Measurements from ENCODE around the gene SATB2. TPM values are rescaled to one million over a fixed set of nuclear protein-coding genes. Genes with fewer than 3 reads are reported as not detected.

Gene SATB2
- total RNA-seq, 1 experiment from 2014 or later, result 22.1 TPM

DNA sequence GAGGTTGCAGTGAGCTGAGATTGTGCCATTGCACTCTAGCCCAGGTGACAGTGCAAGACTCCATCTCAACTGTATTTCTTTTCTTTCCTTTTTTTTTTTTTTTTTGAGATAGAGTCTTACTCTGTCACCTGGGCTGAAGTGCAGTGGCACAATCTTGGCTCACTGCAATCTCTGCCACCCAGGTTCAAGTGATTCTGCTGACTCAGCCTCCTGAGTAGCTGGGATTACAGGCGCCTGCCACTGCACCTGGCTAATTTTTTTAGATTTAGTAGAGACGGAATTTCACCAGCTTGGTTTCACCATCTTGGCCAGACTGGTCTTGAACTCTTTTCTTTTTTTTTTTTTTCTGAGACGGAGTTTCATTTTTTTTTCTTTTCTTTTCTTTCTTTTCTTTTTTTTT is 41.3 kb upstream of the SATB2 start (continued):
- TF ChIP-seq, protein P1, sequence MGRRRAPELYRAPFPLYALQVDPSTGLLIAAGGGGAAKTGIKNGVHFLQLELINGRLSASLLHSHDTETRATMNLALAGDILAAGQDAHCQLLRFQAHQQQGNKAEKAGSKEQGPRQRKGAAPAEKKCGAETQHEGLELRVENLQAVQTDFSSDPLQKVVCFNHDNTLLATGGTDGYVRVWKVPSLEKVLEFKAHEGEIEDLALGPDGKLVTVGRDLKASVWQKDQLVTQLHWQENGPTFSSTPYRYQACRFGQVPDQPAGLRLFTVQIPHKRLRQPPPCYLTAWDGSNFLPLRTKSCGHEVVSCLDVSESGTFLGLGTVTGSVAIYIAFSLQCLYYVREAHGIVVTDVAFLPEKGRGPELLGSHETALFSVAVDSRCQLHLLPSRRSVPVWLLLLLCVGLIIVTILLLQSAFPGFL (CRISPR knock-in tag; IDR thresholded peaks at IDR 0.05; ENCODE audit: borderline replicate concordance), result no peak
- TF ChIP-seq GABPB1 (CRISPR knock-in tag; IDR thresholded peaks at IDR 0.05) (no peak), ZNF416 (CRISPR knock-in tag; IDR thresholded peaks at IDR 0.05) (no peak)
- TF ChIP-seq, protein P2, sequence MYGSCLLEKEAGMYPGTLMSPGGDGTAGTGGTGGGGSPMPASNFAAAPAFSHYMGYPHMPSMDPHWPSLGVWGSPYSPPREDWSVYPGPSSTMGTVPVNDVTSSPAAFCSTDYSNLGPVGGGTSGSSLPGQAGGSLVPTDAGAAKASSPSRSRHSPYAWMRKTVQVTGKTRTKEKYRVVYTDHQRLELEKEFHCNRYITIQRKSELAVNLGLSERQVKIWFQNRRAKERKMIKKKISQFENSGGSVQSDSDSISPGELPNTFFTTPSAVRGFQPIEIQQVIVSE (CRISPR knock-in tag; IDR thresholded peaks at IDR 0.05; ENCODE audit: borderline replicate concordance), result no peak

GRCh38 chr2:199495147-199495546 is 37.4 kb upstream of the SATB2 start:
- ChIA-PET CTCF (interaction anchor here (0.6 kb wide), 1 partner anchor 101 kb away, joined by 3 read pairs; no protein-coding TSS in a partner anchor), POLR2A (no interaction called here)
- H3K9me3 Mint-ChIP-seq, result no peaks in the 10 kb centered on the region
- H3K27ac Mint-ChIP-seq, result no peak overlapping the region
- ATAC-seq (no peak), DNase-seq (ENCODE audit: low spot score) (no peak)
- H3K4me1 Mint-ChIP-seq, result peaks cover 6% of the 10 kb centered on the region
- H3K36me3 Mint-ChIP-seq, result no peaks in the 10 kb centered on the region
- no peak for TF ChIP-seq EMX1 (CRISPR knock-in tag; IDR thresholded peaks at IDR 0.05)
- no peaks in the 10 kb centered on the region for H3K27me3 Mint-ChIP-seq (ENCODE audit: low read depth)
- no peak overlapping the region for H3K4me3 Mint-ChIP-seq

- Mint-ChIP-seq H3K36me3 (no peaks in the 10 kb centered on the region), H3K4me1 (no peaks in the 10 kb centered on the region), H3K27me3 (ENCODE audit: low read depth) (no peaks in the 10 kb centered on the region), H3K27ac (no peak overlapping the region), H3K4me3 (no peak overlapping the region), H3K9me3 (no peaks in the 10 kb centered on the region)
- DNase-seq (ENCODE audit: low spot score), result no peak
- ChIA-PET CTCF (interaction anchor here (2.8 to 3.4 kb wide), 2 partner anchors 20 to 1176 kb away, joined by 20 to 60 read pairs; no protein-coding TSS in a partner anchor), POLR2A (no interaction called here)
- no peak for ATAC-seq
- TF ChIP-seq CREM (CRISPR knock-in tag; IDR thresholded peaks at IDR 0.05) (no peak), OVOL2 (CRISPR knock-in tag; IDR thresholded peaks at IDR 0.05; ENCODE audit: borderline replicate concordance) (no peak), JUN (CRISPR knock-in tag; IDR thresholded peaks at IDR 0.05) (no peak), USF2 (CRISPR knock-in tag; IDR thresholded peaks at IDR 0.05) (no peak), ZNF263 (CRISPR knock-in tag; IDR thresholded peaks at IDR 0.05; ENCODE audit: low read depth) (no peak), ZNF121 (CRISPR knock-in tag; IDR thresholded peaks at IDR 0.05) (no peak), ZNF671 (CRISPR knock-in tag; IDR thresholded peaks at IDR 0.05) (no peak), AFF4 (CRISPR knock-in tag; IDR thresholded peaks at IDR 0.05; ENCODE audit: borderline replicate concordance) (no peak), AR (CRISPR knock-in tag; IDR thresholded peaks at IDR 0.05) (no peak), FOXJ3 (CRISPR knock-in tag; IDR thresholded peaks at IDR 0.05; ENCODE audit: borderline replicate concordance) (no peak)
- TF ChIP-seq, protein P3, sequence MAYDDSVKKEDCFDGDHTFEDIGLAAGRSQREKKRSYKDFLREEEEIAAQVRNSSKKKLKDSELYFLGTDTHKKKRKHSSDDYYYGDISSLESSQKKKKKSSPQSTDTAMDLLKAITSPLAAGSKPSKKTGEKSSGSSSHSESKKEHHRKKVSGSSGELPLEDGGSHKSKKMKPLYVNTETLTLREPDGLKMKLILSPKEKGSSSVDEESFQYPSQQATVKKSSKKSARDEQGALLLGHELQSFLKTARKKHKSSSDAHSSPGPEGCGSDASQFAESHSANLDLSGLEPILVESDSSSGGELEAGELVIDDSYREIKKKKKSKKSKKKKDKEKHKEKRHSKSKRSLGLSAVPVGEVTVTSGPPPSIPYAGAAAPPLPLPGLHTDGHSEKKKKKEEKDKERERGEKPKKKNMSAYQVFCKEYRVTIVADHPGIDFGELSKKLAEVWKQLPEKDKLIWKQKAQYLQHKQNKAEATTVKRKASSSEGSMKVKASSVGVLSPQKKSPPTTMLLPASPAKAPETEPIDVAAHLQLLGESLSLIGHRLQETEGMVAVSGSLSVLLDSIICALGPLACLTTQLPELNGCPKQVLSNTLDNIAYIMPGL (CRISPR knock-in tag; IDR thresholded peaks at IDR 0.05), result no peak
- TF ChIP-seq, protein P4, sequence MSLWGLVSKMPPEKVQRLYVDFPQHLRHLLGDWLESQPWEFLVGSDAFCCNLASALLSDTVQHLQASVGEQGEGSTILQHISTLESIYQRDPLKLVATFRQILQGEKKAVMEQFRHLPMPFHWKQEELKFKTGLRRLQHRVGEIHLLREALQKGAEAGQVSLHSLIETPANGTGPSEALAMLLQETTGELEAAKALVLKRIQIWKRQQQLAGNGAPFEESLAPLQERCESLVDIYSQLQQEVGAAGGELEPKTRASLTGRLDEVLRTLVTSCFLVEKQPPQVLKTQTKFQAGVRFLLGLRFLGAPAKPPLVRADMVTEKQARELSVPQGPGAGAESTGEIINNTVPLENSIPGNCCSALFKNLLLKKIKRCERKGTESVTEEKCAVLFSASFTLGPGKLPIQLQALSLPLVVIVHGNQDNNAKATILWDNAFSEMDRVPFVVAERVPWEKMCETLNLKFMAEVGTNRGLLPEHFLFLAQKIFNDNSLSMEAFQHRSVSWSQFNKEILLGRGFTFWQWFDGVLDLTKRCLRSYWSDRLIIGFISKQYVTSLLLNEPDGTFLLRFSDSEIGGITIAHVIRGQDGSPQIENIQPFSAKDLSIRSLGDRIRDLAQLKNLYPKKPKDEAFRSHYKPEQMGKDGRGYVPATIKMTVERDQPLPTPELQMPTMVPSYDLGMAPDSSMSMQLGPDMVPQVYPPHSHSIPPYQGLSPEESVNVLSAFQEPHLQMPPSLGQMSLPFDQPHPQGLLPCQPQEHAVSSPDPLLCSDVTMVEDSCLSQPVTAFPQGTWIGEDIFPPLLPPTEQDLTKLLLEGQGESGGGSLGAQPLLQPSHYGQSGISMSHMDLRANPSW (CRISPR knock-in tag; conservative IDR thresholded peaks at IDR 0.05; ENCODE audit: low read depth), result no peak
Measured at GRCh38 chr2:199490049-199490448, 32.3 kb upstream of the SATB2 start.

All from WTC11 (cell line).